GM12872 (cell line): ENCODE measurements around the gene NFATC1.
A peak's percentile ranks its signal among the peaks of the same experiment; 100 is the strongest.

Experiments
- CTCF ChIP-seq: IDR thresholded peaks from 3 replicates; pipeline ENCODE4 v1.5.1; 2011; ENCODE audit warnings: low read depth, mild to moderate bottlenecking, low read length, moderate library complexity; ENCODE audit not compliant: insufficient read depth

NFATC1 gene

DNA sequence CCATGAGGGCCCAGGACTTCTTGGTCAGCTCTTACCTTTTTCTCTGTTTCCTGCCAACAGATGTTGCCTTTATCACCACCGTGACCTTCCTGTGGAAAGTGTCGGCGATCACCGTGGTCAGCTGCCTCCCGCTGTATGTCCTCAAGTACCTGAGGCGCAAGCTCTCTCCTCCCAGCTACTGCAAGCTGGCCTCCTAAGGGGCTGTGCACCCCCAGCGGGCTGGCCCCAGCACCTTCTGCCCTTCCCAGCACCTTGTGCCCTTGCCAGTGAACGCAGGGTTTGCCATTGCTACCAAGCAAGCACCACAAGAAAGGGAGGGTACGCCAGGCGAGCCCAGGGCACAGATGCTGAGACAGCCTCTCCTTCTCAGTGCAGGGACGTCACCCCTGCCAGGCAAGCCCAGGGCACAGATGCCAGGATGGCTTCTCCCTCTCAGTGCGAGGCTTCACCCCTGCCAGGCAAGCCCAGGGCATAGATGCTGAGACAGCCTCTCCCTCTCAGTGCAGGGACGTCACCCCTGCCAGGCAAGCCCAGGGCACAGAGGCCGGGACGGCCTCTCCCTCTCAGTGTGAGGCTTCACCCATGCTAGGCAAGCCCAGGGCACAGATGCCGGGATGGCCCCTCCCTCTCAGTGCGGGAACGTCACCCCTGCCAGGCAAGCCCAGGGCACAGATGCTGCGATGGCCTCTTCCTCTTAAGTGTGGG lies 18.4 kb upstream of the NFATC1 start:
- no peak for TF ChIP-seq CTCF

GRCh38 chr18:79378536-79379250 lies 17.0 kb upstream of the NFATC1 start:
- TF ChIP-seq CTCF = peak; percentile 98

- TF ChIP-seq CTCF = no peak
Measured at GRCh38 chr18:79379251-79379905, 16.4 kb upstream of the NFATC1 start.

GRCh38 chr18:79379931-79380815 lies 15.6 kb upstream of the NFATC1 start:
- no peak for TF ChIP-seq CTCF

DNA sequence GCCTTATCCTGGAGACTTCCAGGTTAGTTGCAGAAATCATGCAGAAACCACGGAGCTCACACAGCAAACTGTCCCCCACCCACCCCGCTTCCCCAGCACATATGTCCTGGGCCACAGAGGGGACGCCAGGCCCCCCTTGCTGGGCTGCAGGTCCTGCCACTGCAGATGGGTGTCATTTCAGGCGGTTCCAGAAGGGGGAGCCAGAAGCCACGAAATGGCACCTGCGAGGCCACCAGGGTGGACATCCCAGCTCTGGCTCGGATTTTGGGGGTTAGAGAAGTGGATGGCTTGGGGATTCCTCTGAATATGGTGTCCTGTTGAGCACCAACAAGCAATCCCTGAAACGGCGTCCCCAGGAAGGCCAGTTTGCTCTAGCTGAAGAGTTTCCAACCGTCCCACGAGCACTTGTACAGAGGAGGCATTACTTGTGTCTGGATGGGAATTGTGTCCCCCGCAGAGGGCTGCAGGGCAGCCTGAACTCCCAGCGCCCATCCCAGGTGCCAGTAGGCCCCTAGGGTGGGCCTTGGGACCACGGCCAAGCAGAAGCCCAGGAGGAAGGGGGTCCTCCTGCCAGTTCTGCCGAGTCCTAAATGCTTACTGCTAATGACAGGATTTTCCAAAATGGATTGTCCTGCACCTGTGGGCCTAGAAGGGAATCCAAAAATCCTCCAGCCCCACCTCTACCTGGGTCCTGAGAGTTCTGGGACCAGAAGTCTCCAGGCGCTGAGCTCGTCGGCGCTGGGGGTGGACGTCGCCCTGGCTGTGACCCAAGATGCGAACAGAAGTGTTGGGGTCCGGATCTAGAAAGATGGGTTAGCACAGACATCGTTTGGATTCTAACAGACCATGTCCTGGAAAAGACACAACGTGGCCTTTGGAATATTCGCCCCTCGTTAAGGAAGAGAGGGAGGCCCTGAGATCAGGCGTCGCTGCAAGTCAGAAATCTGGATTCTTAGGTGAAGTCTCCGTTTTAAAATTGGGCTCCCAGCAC lies 14.6 kb upstream of the NFATC1 start:
- TF ChIP-seq CTCF = peak; percentile 91

GRCh38 chr18:79381811-79382311 lies 13.9 kb upstream of the NFATC1 start:
- TF ChIP-seq CTCF = no peak
